Activated CD8-positive, alpha-beta T cell treated with anti-CD3 and anti-CD28 coated beads for 36 hours (primary cell): ENCODE measurements around the gene NME7. TPM values are rescaled to one million over a fixed set of nuclear protein-coding genes. Genes with fewer than 3 reads are reported as not detected.
"Not testable (repeated sequence)": the region's sequence is repeated elsewhere in the genome, so short reads cannot be mapped to it uniquely, and the experiment has no call there.

Source experiments
- ATAC-seq: fragments of 200-7000 bp; cut with Tn5 transposase; one replicate; pipeline ENCODE4 v1.10.0; 2021; ENCODE audit warnings: mild to moderate bottlenecking, moderate library complexity
- CTCF ChIA-PET: fragments of 350-600 bp; sonication (Branson Sonifier 250); formaldehyde crosslinking; loops from one replicate; lab custom pipeline; 2021; ENCODE audit warnings: antibody characterized with exemption; lab: Charles Lee
- POLR2A ChIA-PET: fragments of 350-600 bp; sonication (Branson Sonifier 250); formaldehyde crosslinking; loops from one replicate; lab custom pipeline; 2021; ENCODE audit warnings: antibody characterized with exemption; lab: Charles Lee
- DNase-seq: peaks from one replicate; pipeline ENCODE4 v3.0.0-alpha.2; 2020
- H3K27ac Mint-ChIP-seq: one replicate; pipeline ENCODE4 v1.8.0; 2021; ENCODE audit warnings: mild to moderate bottlenecking, mixed read lengths
- H3K27me3 Mint-ChIP-seq: one replicate; pipeline ENCODE4 v1.8.0; 2021; ENCODE audit warnings: mixed read lengths
- H3K36me3 Mint-ChIP-seq: one replicate; pipeline ENCODE4 v1.8.0; 2021; ENCODE audit warnings: low read depth, mixed read lengths
- H3K4me1 Mint-ChIP-seq: one replicate; pipeline ENCODE4 v1.8.0; 2021; ENCODE audit warnings: low read depth, mixed read lengths
- H3K4me3 Mint-ChIP-seq: one replicate; pipeline ENCODE4 v1.8.0; 2021; ENCODE audit warnings: mild to moderate bottlenecking, moderate library complexity, mixed read lengths
- H3K9me3 Mint-ChIP-seq: one replicate; pipeline ENCODE4 v1.8.0; 2021; ENCODE audit warnings: mixed read lengths
- CTCF ChIP-seq: fragments of 200-600 bp; IDR thresholded peaks from one replicate; pipeline ENCODE4 v1.8.0; 2022; ENCODE audit warnings: antibody characterized with exemption, mild to moderate bottlenecking
- intact Hi-C: fragments of 100-400 bp; cut with micrococcal nuclease; formaldehyde crosslinking; loops from one replicate; pipeline ENCODE4 v1.10.0; 2022
- total RNA-seq, 2 experiments: library from RNA; stranded (reverse); gene quantifications; one replicate each; pipeline ENCODE4 v1.2.3, GENCODE V29; 2021

The NME7 gene
- total RNA-seq, 2 experiments from 2014 or later = 15.3 to 17.4 TPM

DNA sequence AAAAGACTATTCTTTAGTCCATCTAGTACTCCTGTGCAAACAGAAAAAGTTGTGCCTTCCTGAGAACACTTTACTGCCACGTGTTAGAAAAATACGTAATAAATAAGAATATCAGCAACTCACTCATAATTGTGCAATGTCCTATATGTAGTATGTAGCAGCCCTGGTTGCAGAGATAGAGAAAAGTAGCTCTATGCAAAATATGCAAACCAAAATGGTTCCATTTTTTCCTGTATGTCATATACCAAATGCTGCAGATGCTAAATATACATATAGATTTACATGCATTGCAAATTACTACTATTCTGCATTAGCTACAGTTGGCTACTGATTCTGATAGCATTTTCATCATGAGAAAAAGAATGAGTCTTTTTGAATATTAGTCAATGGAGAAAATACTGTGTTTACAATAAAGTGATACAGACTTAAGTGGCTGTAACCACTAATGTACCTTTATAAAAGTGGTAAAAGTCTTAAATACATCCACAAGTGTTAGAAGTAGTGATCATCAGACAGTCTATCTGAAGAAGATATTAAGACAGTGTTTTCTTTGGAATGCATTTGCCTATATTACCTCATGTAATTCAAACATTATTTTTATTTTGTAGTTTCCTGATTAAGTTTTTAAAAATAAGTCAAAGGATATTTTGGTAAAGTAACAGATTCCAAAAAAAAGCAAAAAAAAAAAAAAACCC, 19.8 kb downstream of the NME7 start:
- no peaks in the 10 kb centered on the region for H3K27me3 Mint-ChIP-seq
- POLR2A ChIA-PET = no interaction called here
- no peak for TF ChIP-seq CTCF
- no peaks in the 10 kb centered on the region for H3K36me3 Mint-ChIP-seq
- peaks cover 20% of the 10 kb centered on the region for H3K4me1 Mint-ChIP-seq
- no peak for DNase-seq
- H3K4me3 Mint-ChIP-seq = no peak overlapping the region
- intact Hi-C loops = loop anchor here (10.0 kb wide), 1 partner anchor 743 kb away; no protein-coding TSS in a partner anchor
- no peaks in the 10 kb centered on the region for H3K9me3 Mint-ChIP-seq
- no peak for ATAC-seq
- H3K27ac Mint-ChIP-seq = no peak overlapping the region
- CTCF ChIA-PET = interaction anchor here (0.8 to 5.0 kb wide), 36 partner anchors 8 to 1005 kb away, joined by 3 to 53 read pairs (median 4); no protein-coding TSS in a partner anchor

GRCh38 chr1:169346036-169346589, 21.5 kb downstream of the NME7 start:
- ChIA-PET CTCF (interaction anchor here (2.9 to 3.9 kb wide), 2 partner anchors 10 to 743 kb away, joined by 12 to 53 read pairs; no protein-coding TSS in a partner anchor), POLR2A (no interaction called here)
- Mint-ChIP-seq H3K36me3 (no peaks in the 10 kb centered on the region), H3K27me3 (no peaks in the 10 kb centered on the region), H3K9me3 (no peaks in the 10 kb centered on the region), H3K4me3 (no peak overlapping the region), H3K27ac (no peak overlapping the region), H3K4me1 (peaks cover 6% of the 10 kb centered on the region)
- intact Hi-C loops = loop anchor here (10.0 kb wide), 1 partner anchor 741 kb away; no protein-coding TSS in a partner anchor
- no peak for ATAC-seq
- no peak for DNase-seq
- no peak for TF ChIP-seq CTCF

- Mint-ChIP-seq H3K27ac (no peak overlapping the region), H3K4me3 (no peak overlapping the region), H3K9me3 (no peaks in the 10 kb centered on the region), H3K36me3 (peaks cover 3% of the 10 kb centered on the region), H3K27me3 (no peaks in the 10 kb centered on the region), H3K4me1 (peaks cover 5% of the 10 kb centered on the region)
- ChIA-PET CTCF (interaction anchor here (1.0 kb wide), 1 partner anchor 742 kb away, joined by 3 read pairs; no protein-coding TSS in a partner anchor), POLR2A (no interaction called here)
- ATAC-seq = no peak
- TF ChIP-seq CTCF = no peak
- DNase-seq = no peak
- intact Hi-C loops = loop anchor here (10.0 kb wide), 1 partner anchor 741 kb away; no protein-coding TSS in a partner anchor
Observed at GRCh38 chr1:169345511-169345910, 22.1 kb downstream of the NME7 start.

- POLR2A ChIA-PET, ATAC-seq, H3K4me3 Mint-ChIP-seq, H3K27ac Mint-ChIP-seq, H3K27me3 Mint-ChIP-seq, DNase-seq, H3K9me3 Mint-ChIP-seq: not testable (repeated sequence)
- H3K4me1 Mint-ChIP-seq = peaks cover 25% of the 10 kb centered on the region
- intact Hi-C loops = loop anchor here (10.0 kb wide), 1 partner anchor 737 kb away; no protein-coding TSS in a partner anchor
- CTCF ChIA-PET = interaction anchor here (1.1 kb wide), 1 partner anchor 14 kb away, joined by 3 read pairs; no protein-coding TSS in a partner anchor
- peaks cover 19% of the 10 kb centered on the region for H3K36me3 Mint-ChIP-seq
Observed at GRCh38 chr1:169342096-169342495, 25.5 kb downstream of the NME7 start.

GRCh38 chr1:169340882-169341281, 26.7 kb downstream of the NME7 start:
- H3K27ac Mint-ChIP-seq = no peak overlapping the region

More at GRCh38 chr1:169340882-169341281, 26.7 kb downstream of the NME7 start:
- ChIA-PET CTCF (interaction anchor here (0.7 to 1.1 kb wide), 2 partner anchors 16 to 737 kb away, joined by 3 read pairs; no protein-coding TSS in a partner anchor), POLR2A (no interaction called here)
- intact Hi-C loops = loop anchor here (10.0 kb wide), 1 partner anchor 736 kb away; no protein-coding TSS in a partner anchor
- DNase-seq = no peak
- Mint-ChIP-seq H3K9me3 (peaks cover 13% of the 10 kb centered on the region), H3K36me3 (peaks cover 27% of the 10 kb centered on the region), H3K27me3 (no peaks in the 10 kb centered on the region), H3K4me1 (peaks cover 25% of the 10 kb centered on the region), H3K4me3 (no peak overlapping the region)
- TF ChIP-seq CTCF = no peak
- no peak for ATAC-seq
